Right hindlimb (tissue), 1 donor: Measurements from ENCODE around the gene CAP2.

Experiments used
- DNase-seq: peaks from one replicate; pipeline ENCODE4 v3.0.0-alpha.2; 2018

CAP2 gene

GRCh38 chr6:17476511-17476910 lies 83.1 kb downstream of the CAP2 start:
- DNase-seq: no peak

GRCh38 chr6:17477356-17477755 lies 84.0 kb downstream of the CAP2 start:
- no peak for DNase-seq

GRCh38 chr6:17478223-17478907 lies 85.0 kb downstream of the CAP2 start:
- DNase-seq: no peak

DNA sequence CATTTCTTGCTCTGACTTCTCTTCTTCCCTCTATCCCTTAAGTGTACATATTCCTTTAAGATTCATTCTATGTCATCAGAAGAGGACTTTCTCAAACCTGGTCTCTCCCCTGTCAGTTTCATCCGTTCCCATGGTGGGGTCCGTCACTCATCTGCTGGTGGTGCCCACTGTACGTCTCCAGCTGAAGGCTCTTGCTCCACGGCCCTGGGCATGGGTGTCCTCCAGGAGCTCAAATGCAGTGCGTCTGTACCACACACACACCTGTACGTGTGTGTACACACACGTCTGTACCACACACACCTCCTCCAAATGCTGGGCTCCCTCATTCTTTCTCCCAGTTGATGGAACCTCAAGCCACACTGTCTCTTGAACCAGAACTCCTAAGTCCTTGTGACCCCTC lies 85.6 kb downstream of the CAP2 start:
- no peak for DNase-seq

DNA sequence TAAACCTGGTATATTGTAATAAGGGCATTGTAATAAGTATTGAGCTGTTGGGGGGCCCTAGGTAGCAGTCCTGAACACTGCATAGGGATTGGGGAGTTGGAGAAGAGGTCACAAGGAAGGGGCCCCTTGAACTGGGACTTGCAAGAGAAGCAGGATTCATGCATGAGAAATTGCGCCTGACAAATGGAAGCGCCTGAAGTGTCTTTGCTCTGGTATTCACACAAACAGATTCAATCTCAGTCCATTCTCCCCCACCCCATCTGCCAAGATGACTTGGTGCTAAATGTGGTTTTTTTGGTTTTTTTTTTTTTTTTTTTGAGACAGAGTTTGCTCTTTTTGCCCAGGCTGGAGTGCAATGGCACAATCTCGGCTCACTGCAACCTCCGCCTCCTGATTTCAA lies 87.1 kb downstream of the CAP2 start:
- DNase-seq: no peak

- DNase-seq: no peak
These were observed 89.3 kb downstream of the CAP2 start for GRCh38 chr6:17482711-17483110.

- DNase-seq: no peak
These were observed 90.1 kb downstream of the CAP2 start for GRCh38 chr6:17483391-17484016.

DNA sequence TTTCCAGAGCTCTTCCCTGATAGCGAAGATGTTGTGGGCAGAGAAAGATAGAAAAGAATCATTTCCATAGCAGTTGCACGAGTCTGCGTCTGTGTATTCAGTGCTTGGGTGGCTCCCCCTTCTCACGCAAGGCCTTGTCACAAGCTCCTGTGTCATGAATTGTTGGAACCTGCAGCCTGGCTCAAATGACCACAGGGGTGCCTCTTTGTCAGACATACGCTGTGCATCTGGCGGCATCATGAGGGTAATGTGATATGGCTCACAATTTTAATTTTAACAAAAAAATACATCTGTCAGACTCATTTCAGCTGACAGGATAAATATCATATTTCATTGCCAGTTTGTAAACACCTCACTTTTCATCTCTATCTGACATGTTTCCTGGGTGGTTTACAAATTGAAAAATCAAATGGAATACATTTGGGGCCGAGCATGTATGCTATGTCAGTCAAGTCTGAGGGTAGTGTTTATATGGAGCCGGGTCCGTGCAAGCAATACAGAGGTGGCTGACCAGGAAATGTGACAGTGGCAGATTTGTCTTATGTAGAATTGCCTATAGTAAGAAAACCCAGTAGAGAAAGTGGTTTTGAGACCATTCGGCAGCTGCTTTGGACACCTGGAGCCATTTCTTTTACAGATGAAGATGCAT lies 90.9 kb downstream of the CAP2 start:
- no peak for DNase-seq

- no peak for DNase-seq
These were observed 91.8 kb downstream of the CAP2 start for GRCh38 chr6:17485181-17485580.

DNA sequence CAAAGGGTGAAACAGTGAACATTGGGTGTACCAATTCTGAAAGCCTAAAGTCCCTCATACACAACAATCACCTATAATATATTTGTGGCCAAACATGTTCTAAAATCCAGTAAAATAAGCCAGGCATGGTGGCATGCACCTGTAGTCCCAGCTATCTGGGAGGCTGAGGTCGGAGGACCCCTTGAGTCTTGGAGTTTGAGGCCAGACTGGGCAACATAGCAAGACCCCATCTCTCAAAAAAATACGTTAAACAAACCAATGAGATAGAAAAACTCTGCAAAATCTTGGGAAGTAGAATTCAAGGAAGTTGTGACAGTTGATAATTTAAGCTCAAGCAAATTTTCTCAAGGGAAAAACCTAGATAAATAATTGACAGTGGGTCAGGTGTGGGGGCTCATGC lies 92.6 kb downstream of the CAP2 start:
- no peak for DNase-seq

DNA sequence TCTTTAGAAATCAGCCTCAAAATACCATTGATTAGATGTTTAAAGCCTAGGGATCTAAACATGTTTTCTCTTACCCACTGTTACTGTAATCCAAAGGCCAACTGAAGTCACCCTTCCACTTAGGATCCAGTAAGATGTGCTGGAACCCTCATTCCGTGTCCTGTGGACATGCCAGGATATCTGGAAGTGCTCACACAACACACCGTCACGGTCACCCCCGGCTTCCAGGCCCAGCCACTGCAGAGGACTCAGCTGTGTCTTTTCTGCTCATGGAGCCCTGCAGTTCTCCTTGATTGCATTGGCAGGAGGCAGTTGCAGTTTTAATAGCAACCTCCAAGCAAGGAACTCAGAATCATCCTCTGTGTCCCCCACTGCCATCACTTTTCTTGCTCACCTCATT lies 93.3 kb downstream of the CAP2 start:
- no peak for DNase-seq

- DNase-seq: no peak
These were observed 97.3 kb downstream of the CAP2 start for GRCh38 chr6:17490724-17491123.

- no peak for DNase-seq
These were observed 98.2 kb downstream of the CAP2 start for GRCh38 chr6:17491416-17492142.

- no peak for DNase-seq
These were observed 99.0 kb downstream of the CAP2 start for GRCh38 chr6:17492350-17492749.

GRCh38 chr6:17493286-17493685 lies 99.9 kb downstream of the CAP2 start:
- no peak for DNase-seq

- no peak for DNase-seq
These were observed 100.8 kb downstream of the CAP2 start for GRCh38 chr6:17494177-17494576.

DNA sequence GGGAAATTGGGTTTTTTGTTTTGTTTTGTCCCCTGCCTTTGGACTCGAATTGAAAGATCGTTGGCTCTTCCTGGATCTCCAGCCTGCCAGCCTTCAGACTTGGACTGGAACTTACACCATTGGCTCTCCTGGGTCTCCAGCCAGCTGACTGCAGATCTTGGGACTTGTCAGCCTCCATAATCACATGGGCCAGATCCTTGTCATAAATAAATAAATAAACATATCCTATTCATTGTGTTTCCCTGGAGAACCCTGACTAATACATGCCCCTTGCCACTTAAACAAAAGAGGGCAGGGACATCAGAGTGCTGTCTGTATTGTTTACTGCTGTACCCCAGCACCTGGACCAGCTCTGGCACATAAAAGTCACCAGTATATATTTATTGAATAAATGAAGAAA lies 101.5 kb downstream of the CAP2 start:
- no peak for DNase-seq

DNA sequence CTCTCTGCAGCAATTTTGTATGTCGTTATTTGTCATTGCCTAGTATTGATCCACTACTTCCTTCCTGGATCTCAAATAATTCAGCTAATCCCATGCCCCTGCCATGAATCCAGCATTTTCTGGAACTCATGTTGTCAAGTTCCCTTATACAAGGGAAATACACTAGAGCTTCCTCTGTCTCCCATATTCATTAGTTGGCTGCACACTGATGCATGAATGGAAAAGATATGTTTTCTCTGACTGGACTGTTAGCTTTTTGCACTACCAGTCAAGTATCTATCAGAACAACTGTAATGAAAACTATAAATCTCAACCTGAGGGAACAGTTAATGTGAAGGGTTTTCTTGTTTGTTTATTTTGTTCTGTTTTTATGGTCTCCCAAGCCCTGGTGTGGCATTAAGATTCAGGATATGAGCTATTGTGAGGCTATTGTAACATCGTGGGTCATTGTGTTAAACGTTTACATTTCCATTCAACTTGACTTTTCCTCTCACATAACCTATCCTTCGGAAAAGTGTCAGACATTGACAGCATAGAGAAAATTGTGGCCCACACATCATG lies 104.2 kb downstream of the CAP2 start:
- DNase-seq: no peak

GRCh38 chr6:17501442-17501841 lies 108.0 kb downstream of the CAP2 start:
- DNase-seq: no peak

DNA sequence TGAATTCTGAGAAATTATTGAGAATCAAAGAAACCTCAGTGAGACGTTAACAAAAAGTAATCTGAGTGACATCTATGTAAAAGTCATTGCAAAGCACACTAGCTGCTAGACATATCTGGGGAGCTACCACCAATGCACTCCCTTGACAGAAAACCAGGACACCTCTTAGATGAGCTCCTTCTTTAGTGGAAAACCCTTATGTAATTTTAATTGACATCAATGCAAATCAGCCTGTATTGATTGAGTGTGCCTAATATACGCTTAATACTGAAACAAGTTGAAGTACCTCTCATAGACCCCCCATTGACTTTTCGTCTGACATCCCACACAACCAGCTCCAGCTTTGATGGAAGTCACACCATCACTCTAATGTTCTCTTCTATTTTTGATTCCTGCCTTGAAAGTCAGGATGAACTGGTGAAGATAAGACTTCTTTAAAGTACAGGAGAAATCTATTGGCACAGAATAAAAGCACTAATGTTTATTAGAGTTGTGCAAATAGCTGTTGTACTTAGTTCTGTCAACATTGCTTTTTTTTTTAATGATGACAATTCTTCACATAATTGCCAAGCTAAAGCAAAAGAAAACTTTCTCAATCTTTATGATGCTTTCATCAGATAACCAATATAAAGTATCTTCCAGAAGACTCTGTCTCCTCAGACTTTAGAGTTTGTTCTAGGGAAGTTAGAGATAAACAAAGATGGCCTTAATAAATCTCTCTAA lies 108.7 kb downstream of the CAP2 start:
- DNase-seq: no peak

- no peak for DNase-seq
These were observed 109.7 kb downstream of the CAP2 start for GRCh38 chr6:17503051-17503450.

DNA sequence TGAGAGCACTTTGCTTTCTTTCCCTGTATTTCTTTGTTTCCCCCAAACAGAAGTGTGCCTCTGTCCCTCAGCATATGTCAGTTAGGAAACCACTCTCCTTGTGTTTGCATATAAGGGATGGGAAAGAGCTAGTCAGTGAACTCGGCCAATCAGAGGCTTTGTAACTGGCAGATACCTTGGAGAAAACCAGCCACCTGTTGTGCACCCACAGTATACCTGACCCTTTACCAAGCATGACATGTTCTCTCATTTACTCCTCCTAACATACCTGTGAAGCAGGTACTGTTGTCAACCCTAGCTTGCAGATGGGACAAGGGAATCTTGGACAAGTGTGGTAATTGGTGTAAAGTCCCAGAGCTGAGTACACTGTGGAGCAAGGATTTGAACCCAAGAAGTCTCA lies 110.6 kb downstream of the CAP2 start:
- DNase-seq: no peak

- no peak for DNase-seq
These were observed 111.7 kb downstream of the CAP2 start for GRCh38 chr6:17505062-17505476.
